ELF-1 (cell line): ENCODE results near the gene PPARGC1A.

Experiments
- DNase-seq: peaks from one replicate; pipeline ENCODE4 v3.0.0-alpha.2; 2016; ENCODE audit warnings: low read depth, low spot score

Gene PPARGC1A

GRCh38 chr4:23770011-23770410 lies 119.8 kb downstream of the PPARGC1A start:
- no peak for DNase-seq

GRCh38 chr4:23769406-23769805 lies 120.4 kb downstream of the PPARGC1A start:
- DNase-seq = no peak

- DNase-seq = no peak
Measured at GRCh38 chr4:23768541-23768940, 121.3 kb downstream of the PPARGC1A start.

GRCh38 chr4:23766344-23766743 lies 123.5 kb downstream of the PPARGC1A start:
- no peak for DNase-seq

- DNase-seq = no peak
Measured at GRCh38 chr4:23763559-23763958, 126.3 kb downstream of the PPARGC1A start.

GRCh38 chr4:23762551-23762950 lies 127.3 kb downstream of the PPARGC1A start:
- DNase-seq = no peak

- no peak for DNase-seq
Measured at GRCh38 chr4:23759066-23759465, 130.8 kb downstream of the PPARGC1A start.

GRCh38 chr4:23754688-23755087 lies 135.2 kb downstream of the PPARGC1A start:
- no peak for DNase-seq

- DNase-seq = no peak
Measured at GRCh38 chr4:23750125-23750524, 139.7 kb downstream of the PPARGC1A start.

GRCh38 chr4:23747281-23747735 lies 142.5 kb downstream of the PPARGC1A start:
- DNase-seq = peak; percentile 7

- DNase-seq = no peak
Measured at GRCh38 chr4:23746672-23747071, 143.2 kb downstream of the PPARGC1A start.

GRCh38 chr4:23746027-23746426 lies 143.8 kb downstream of the PPARGC1A start:
- DNase-seq = no peak

- no peak for DNase-seq
Measured at GRCh38 chr4:23745377-23745776, 144.5 kb downstream of the PPARGC1A start.
